MV-4-11 (cell line): ENCODE measurements around the gene C7orf33.
"Not testable (repeated sequence)": the region's sequence is repeated elsewhere in the genome, so short reads cannot be mapped to it uniquely, and the experiment has no call there.

Experiments used
- DNase-seq: peaks from one replicate; lab custom pipeline; 2025; lab: John Stamatoyannopoulos, UW

The C7orf33 gene

DNA sequence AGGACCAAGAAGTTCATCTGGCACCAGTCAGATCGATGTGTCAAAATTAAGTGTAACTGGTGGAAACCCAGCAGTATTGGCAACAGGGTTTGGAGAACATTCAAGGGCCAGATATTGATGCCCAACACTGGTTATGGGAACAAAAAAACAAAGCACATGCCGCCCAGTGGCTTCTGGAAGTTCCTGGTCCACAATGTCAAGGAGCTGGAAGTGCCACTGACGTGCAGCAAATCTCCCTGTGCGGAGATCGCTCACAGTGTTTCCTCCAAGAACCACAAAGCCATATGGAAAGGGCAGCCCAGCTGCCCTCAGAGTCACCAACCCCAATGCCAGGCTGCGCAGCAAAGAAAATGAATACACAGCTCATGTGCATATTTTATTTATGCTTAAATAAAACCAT is 10.1 kb upstream of the C7orf33 start:
- DNase-seq: no peak

DNA sequence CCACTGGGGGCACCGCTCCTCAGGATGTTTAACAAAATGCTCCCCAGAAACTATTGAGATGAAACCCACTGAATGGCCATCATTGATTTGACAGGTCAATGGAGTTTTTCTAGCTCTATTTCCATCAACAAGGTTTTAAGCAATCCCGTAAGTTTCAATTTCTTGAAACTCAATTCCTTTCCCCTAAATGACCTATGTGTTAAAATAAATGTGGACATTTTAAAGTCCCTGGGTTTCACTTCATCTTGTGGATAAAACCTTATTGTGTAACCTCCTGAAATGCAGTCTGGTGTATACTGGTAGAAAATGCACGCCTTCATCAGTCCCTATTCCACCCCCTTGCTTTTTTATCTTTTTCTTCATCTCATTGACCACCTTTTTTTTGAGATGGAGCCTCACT is 8.9 kb upstream of the C7orf33 start:
- peak; percentile 93 for DNase-seq

DNA sequence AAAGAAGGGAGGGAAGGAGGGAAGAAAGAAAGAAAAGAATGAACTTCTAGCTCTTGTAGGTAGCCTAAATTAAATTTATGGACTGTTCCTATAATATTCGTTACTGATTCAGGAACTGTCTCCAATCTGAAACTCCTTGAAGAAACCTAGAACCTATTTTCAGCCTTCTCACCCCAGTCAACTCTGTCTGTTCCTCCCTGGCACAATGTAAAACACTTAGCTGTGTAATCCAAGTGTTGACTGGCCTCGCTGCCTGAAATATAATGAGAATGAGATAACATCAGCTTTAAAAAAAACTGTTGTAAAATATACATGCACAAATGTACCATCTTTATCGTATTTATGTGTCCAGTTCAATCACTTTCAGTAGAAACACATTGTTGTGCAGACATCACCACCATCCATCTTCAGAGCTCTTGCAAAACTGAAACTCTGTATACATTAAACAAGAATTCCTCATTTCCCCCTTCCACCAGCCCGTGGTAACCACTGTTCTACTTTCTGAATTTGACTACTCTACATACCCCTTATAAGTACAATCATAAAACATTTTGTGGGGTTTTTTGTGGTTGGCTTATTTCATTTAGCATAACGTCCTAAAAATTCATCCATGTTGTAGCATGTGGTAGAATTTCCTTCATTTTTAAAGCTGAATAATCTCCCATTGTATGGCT is 6.3 kb upstream of the C7orf33 start:
- DNase-seq: peak; percentile 93

DNA sequence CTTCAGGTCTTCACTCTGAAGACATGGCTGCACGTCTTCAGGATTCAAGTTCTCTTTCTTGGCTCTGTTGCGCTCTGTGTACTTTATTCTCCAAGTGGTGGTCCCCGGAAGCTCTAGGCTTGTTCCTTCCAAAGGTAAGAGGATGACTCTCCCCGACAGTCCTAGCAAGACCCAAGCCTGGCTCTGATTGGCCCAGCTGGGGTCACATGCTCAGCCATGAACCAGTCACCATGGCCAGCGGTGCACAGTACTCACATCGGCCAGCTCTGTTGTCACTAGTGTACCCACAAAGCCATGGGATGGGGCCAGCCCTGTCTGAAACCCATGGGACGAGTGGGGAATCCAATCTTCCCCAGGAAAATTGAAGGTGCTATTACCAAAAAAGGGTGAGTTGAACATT is 5.2 kb upstream of the C7orf33 start:
- no peak for DNase-seq

DNA sequence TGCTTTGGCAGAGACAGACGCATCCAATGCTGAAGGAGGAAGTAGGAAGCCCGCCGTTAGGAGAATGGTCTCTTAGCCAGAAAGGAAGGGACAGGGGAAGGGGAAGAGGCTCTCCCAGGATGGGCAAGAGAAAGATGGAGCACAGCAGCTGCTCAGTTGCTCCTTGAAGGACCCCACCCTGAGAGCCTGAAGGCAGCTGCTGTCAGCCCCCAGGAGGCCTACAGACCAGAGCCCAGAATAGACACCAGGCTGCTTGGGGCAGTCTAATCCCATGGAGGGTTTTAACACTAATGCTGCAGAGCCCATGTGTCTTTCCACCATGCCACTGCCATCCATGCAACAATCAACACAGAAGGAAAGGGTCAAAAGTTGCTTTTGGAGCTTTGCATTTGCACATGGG is 3.5 kb upstream of the C7orf33 start:
- DNase-seq: peak; percentile 7

DNA sequence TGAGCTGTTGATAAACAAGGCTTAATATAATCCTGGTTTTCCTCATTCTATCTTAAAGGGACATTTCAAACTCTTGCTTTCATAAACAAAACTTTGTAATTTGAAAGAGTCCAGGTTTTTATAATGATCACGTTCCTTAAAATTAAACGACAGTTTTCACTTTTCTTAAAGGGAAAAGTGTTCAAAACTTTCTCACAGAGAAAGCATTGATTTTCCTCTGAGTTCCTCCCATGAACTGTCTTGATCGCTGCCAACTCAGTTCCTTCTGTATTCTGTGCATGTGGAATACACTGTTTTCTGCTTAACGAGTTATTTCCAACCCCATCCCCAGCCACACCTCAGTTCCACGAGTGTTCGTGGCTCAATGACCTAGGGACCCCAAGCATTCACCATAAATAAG is 2.4 kb upstream of the C7orf33 start:
- no peak for DNase-seq

DNA sequence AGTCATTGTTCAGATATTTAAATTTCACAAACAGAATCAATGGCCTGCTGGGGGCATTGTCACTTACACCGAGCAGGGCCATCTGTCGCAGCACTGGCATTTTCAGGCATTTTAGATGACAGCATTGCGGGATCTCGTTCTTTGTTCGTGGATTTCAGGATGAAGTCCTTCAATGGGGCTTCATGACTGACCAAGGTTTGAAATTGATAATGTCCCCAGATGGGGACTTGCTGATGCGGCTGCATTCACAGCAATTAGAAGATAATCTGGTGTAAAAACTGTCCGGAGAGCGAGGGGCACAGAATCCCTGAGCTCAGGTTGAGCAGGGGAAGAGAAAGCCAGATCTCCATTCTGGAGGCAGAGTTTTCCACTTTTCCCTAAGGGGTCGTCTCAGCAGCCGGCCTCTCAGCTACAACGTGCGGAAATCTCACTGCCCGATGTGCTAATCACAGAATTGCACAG is 1.9 kb upstream of the C7orf33 start:
- DNase-seq: no peak

DNA sequence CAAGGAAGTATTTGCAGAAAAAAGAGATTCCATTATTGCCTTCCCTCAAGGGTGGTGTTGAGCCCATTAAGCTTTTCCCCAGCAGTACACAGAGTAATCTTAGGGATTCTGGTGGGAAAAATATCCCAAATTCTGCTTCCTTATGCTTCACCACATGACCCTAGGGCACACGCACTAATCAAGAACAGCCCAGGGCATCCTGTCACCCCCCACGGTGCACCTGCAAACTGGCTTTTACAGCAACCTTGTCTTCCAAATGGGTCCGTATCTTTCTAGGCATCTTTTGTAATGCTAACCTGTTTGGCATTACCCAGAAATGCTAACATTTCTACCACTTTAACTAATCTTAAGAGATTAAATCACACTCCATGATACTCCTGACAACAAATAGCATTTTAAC is 926 bp upstream of the C7orf33 start:
- DNase-seq: no peak

DNA sequence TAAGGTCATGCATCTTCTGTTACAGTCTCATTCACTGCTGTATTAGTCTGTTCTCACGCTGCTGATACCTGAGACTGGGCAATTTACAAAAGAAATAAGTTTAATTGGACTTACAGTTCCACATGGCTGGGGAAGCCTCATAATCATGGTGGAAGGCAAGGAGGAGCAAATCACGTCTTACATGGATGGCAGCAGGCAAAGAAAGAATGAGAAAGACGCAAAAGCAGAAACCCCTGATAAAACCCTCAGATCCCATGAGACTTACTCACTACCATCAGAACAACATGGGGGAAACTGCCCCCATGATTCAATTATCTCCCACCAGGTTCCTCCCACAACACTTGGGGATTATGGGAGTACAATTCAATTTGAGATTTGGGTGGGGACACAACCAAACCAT is 5.8 kb downstream of the C7orf33 start:
- not testable (repeated sequence) for DNase-seq

DNA sequence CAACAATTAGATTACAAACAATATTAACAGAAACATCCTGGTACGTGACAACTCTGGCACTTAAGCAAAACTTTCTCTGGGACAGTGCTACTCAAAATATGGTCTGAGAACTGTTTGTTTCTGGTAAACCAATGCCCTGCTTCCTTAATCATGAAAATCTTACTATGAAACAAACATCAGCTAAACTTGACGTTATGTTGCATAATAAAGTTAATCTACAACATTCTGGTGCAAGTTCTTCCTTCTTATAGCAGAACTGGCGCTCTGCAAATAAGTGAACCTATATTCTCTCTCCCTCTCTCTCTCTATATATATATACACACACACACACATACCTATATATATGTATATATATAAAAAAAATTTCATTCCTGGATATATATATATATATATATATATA is 7.8 kb downstream of the C7orf33 start:
- peak; percentile 72 for DNase-seq

DNA sequence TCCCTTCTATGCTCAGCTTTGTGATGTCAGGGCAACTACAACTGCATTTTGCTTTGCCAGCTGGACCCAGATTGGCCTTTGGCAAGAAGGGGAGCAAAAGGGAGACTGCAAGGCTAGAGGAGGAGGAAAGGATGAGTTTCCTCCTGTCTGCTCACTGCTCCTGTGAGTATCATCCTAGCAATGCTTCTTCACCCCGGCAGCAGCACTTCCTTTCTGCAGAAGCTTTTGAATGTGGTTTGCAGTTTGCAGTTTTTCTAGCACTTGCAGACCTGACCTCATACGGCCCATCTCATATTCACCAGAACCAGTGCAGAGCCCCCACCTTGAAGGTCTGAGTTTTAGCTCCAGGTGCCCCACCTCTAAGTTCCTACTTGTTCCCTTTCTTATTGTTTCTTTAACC is 14.8 kb downstream of the C7orf33 start:
- DNase-seq: no peak

DNA sequence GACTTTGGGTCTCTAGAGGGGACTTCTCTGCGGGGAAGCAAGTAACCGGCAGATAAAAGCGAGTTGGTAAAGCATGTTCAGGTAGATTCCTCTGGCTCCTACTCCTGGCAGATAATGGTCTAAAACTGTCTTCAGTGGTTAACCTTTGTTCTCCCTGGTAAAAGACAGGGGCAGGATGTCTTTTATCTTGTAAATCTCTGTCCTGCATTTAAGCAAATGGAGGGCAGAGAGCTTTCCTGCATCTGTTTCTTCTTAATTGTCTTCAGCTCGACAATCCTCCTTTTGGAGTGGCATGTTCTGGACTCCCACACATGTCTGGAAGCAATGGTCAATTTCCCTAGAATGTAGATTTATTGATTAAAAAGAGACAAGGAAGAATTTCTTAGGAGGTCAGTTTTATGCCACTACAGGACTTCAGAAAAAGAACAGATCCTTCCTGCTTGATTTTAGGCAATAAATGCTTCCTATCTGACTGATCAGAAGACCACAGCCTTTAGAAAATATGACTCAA is 16.6 kb downstream of the C7orf33 start:
- DNase-seq: no peak

DNA sequence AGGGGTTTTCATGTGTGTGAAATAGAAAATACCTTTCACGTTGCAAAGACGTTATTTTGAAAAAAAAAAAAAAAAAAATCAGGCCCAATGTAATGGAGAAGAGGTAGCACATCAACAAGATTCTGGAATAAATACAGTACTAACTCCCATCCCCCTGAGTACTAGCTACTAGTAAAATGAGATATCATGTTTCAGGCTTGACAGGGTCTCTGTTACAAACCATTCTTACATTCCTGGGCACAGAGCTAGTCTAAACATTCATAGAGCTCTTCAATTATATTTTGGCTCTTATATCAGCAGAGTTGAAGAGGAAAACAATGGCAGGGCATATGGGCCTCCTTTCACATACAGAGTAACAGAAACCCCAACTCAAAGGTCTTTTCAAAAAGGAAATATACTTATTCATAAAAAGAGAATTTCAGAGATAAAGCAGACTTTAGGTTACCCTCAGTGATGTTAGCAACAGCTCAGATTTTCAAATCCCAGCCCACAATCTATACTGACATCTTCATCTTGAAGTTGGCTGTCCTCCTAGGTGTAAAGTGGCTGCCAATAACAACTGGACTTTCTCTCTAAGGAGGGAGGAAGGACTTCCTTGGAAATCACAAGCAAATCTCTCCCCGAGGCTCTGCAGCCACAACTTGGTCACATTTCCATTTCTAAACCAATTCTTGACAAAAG is 18.6 kb downstream of the C7orf33 start:
- no peak for DNase-seq

DNA sequence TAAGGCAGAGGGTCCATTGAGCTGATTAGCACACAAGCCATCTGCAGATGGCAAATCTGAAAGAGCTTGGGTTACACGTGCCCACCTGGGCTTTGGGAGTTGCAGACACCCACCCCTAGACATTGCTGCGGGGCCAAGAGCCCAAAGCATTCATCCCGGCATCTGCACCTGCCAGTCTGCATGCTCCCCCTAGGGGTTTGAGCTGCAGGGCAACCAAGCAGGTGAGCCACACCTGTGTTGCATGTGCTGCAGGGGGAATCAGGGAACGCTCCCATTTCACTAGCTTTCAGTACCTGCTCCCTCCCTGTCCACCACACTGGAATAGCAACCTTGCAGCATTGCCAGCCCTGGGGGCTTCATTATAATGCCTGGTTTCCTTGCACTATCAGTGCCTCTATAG is 21.1 kb downstream of the C7orf33 start:
- no peak for DNase-seq

DNA sequence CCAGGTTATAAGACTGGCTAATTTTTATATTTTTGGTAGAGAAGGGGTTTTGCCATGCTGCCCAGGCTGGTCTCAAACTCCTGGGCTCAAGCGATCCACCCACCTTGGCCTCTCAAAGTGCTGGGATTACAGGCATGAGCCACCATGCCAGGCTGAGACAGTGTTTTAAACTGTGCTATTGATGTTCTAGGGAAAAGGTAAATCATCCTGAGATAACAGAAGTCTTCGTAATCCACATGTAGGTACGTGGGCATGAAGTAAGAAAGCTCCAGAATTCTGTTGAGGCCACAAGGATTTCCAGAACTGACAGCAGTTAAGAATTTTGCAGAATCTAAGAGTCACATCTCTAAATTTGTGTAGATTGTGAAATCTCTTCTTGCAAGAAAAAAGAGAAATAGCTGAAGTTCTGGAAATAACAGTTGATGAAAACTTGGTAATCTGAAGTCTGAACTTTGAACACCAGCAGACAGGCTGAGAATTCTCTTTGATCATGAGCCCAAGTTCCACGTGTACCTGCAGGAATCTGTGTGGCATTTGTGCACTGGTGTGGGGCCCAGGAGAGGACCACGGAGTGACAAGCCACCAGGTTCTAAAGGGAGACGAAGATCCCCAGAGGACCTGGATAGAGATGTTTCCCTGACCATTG is 24.6 kb downstream of the C7orf33 start:
- peak; percentile 65 for DNase-seq

DNA sequence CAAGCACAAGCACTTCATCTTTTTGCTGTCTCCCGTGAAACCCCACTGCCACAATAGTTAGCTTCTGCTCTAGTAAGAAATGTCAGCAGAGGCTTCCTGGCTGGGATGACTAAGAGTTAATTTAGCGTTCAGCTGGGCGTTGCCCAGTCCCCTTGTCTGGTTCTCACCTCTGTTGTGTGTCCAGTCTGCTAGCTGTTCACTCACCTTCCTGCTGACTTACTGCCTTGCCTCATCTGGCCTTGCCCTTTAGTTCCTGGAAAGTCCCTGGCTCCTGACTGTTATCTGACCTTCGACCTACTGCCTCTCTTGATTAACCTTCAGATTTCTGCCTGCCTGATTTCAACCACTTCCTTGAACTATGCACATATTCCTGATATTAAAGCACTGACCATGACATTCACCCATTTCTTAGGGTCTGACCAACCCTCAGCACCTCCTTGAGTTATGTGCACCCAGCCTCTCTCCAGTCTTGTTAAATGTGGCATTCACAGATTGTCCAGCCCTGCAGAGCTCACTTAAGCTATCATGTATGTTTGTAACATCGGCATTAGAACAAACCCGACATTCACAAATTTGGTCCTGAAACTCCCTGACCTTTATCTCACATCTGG is 30.3 kb downstream of the C7orf33 start:
- DNase-seq: no peak

DNA sequence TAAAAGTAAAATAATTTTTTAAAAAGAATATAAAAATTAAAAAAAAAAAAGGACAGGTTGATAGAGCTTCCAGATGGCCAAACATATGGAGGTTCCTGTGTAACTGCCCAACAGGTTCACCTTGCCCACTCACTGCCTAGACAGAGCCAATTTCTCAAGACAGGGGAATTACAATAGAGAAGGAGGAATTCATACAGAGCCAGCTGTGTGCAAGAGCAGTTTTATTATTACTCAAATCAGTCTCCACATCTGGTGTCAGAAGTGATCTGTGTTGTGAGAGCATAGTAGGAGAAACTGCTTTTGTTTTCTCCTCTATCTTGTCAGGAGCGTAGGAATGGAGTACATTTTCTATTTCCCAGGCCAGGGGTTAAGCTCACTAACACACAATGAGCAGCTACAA is 31.0 kb downstream of the C7orf33 start:
- DNase-seq: no peak

DNA sequence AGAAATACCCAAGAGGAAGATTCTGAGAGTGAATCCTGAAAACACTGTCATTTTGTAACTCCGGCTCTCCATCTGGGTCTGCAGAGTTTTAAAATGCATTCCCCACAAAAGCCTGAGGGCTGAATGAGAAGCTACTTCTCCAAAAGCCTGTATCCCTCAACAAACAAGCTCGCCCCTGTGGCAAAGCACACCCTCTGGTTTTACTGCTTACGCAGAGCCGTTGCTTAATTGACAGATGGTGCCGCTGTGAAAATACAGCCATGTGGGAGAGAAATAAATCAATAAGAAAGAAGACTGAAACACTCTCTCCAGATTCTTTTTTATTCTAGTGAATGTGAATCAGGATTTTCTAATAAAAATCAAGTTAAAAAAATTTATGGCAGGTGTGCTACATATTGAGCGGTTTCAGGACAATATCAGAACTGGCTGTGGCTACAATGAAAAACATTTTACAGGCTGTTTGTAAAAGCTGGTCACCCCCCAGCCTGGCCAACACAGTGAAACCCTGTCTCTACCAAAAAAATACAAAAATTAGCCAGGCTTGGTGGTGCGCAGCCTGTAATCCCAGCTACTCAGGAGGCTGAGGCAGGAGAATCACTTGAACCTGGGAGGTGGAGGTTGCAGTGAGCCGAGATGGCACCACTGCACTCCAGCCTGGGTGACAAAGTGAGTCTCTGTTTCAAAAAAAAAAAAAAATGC is 32.5 kb downstream of the C7orf33 start:
- DNase-seq: peak; percentile 90

DNA sequence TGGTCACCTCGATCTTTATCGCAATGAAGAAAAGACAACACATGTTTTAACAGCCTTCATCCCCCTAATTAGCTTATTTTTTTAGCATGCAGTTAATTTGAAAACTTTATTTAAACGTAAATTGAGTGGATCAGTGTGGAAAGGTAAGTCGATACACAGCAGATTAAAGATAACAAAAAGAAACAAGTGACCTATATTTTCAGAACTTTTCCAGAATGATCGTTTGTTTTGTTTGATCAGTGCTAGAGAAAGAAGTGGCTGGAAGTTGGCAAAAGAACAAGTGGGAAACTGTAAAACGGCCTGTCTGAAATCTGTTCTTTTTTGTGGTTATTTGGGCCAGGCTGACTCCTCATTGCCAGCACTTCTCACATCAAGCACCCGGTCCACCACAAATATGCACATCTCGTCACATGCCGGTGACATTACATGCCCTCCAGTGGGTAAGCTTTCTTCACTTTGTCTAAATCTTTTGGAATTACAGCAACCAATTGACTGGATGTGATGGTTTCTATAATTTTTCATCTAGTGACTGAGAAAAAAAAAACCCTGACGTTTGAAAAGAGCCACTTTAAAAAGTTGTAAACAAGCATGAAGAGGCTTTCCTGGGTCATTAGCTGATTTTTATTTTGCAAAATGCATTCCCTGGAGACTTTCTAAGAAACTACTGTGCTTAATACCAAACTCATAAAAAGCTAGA is 33.2 kb downstream of the C7orf33 start:
- peak; percentile 85 for DNase-seq

DNA sequence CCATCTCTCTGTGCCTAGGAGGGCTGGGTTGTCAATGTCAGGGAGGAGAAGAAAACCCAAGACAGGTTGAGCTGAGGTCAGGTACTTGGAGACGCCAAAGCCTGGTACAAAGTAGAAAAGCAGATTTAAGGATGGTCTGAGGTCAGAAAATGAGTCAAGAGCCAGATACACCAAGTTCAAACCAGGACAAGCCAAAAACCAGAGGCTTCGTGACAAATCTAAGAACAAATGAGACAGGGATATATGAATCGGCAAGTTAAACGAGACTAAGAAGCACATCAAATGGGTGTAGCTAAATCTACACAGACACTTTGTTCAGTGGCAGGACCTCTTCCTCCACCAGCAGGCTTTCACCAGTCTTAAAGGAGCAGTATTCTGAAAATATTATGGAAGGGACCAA is 34.2 kb downstream of the C7orf33 start:
- no peak for DNase-seq

DNA sequence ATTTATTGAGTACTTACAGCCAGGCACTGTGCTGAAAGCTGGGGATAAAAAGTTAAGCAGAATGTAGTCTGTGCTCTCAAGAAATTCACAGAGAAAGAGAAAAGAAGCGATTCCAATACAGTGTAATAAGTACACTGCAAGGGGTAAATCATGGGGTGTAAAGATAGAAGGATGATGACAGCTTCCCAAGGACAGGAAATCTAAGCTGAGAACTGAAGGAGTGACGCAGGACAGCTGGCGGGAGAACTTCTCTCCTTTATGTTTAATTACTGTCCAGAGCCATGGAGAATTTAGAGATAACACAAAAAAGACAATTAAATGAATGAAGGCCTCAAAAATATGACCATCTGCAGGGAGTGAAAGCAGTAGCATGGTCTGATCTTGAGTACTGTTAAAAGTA is 34.8 kb downstream of the C7orf33 start:
- no peak for DNase-seq

DNA sequence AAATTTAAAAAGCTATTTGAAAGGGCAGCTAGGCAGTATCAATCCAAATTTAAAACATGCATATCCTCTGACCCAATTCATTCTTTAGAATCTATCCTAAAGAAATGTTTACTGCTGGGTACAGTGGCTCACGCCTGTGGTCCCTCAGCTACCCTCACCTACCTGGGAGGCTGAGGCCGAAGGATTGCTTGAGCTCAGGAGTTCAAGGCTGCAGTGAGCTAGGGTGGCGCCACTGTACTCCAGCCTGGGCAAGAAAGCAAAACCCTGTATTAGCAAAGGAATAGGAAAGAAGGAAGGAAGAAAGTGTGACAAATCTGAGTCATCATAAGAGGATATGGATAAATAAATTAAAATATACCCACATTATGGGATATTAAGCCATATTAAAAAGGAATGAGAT is 36.3 kb downstream of the C7orf33 start:
- DNase-seq: no peak
